Hepatocyte (in vitro differentiated cells): Measurements from ENCODE around the gene BIK. TPM values are rescaled to one million over a fixed set of nuclear protein-coding genes. Genes with fewer than 3 reads are reported as not detected.

Source experiments
- DNase-seq: peaks from one replicate; pipeline ENCODE4 v3.0.0-alpha.2; 2016; ENCODE audit warnings: low spot score
- H2AFZ ChIP-seq: fragments of 200-600 bp; sonication (generic); 2 replicates; pipeline ENCODE4 v1.6.0; 2016; ENCODE audit warnings: antibody characterized with exemption, mild to moderate bottlenecking
- H3K27ac ChIP-seq: fragments of 200-600 bp; sonication (generic); 2 replicates; pipeline ENCODE4 v1.5.1; 2016; ENCODE audit warnings: mild to moderate bottlenecking
- H3K27me3 ChIP-seq: fragments of 200-600 bp; sonication (generic); 2 replicates; pipeline ENCODE4 v1.6.1; 2016
- H3K36me3 ChIP-seq: fragments of 200-600 bp; sonication (generic); replicated peaks from 2 replicates; pipeline ENCODE4 v1.5.1; 2016; ENCODE audit warnings: low read depth; ENCODE audit not compliant: insufficient read depth
- H3K4me1 ChIP-seq: fragments of 200-600 bp; sonication (generic); 2 replicates; pipeline ENCODE4 v1.5.1; 2016; ENCODE audit warnings: mild to moderate bottlenecking, moderate library complexity; ENCODE audit not compliant: insufficient read depth
- H3K4me2 ChIP-seq: fragments of 200-600 bp; sonication (generic); 2 replicates; pipeline ENCODE4 v1.6.0; 2016
- H3K4me3 ChIP-seq: fragments of 200-600 bp; sonication (generic); 2 replicates; pipeline ENCODE4 v1.5.1; 2016; ENCODE audit warnings: mild to moderate bottlenecking
- H3K79me2 ChIP-seq: fragments of 200-600 bp; sonication (generic); 2 replicates; pipeline ENCODE4 v1.6.0; 2017; ENCODE audit warnings: mild to moderate bottlenecking
- H3K9me2 ChIP-seq: fragments of 200-600 bp; sonication (generic); replicated peaks from 2 replicates; pipeline ENCODE4 v1.6.0; 2017; ENCODE audit warnings: mild to moderate bottlenecking; ENCODE audit not compliant: insufficient read depth
- H3K9me3 ChIP-seq: fragments of 200-600 bp; sonication (generic); 2 replicates; pipeline ENCODE4 v1.5.1; 2016; ENCODE audit warnings: low read depth, mild to moderate bottlenecking
- H4K20me1 ChIP-seq: fragments of 200-600 bp; sonication (generic); 2 replicates; pipeline ENCODE4 v1.6.0; 2016; ENCODE audit warnings: mild to moderate bottlenecking; ENCODE audit not compliant: insufficient read depth, poor library complexity, severe bottlenecking
- CTCF ChIP-seq: fragments of 200-600 bp; sonication (generic); IDR thresholded peaks from 2 replicates; pipeline ENCODE4 v1.5.1; 2016; ENCODE audit warnings: antibody characterized with exemption, mild to moderate bottlenecking; ENCODE audit not compliant: poor library complexity
- EZH2 ChIP-seq: fragments of 200-600 bp; sonication (generic); IDR thresholded peaks from 2 replicates; pipeline ENCODE4 v1.6.1; 2016; ENCODE audit warnings: antibody characterized with exemption, mild to moderate bottlenecking, borderline replicate concordance
- EZH2phosphoT487 ChIP-seq: fragments of 200-600 bp; sonication (generic); IDR thresholded peaks from one replicate; pipeline ENCODE4 v1.6.1; 2018; ENCODE audit warnings: antibody characterized with exemption, mild to moderate bottlenecking, low read depth, moderate library complexity; ENCODE audit not compliant: unreplicated experiment, severe bottlenecking
- WGBS: methylation state at CpG from one replicate; pipeline ENCODE4 v1.1.6; 2016; ENCODE audit warnings: low lambda C conversion rate; ENCODE audit errors: missing lambda C conversion rate; 5-methylcytosine and 5-hydroxymethylcytosine counted together
- polyA plus RNA-seq: library from polyadenylated mRNA; unstranded; fragments of >200 nt; fragmentation: Nextera tagmentation; extraction: Ambion mirVana; gene quantifications from 2 replicates; pipeline ENCODE4 v1.2.1, GENCODE V29; 2016
- total RNA-seq: library from RNA; depleted of rRNA; stranded (reverse); fragments of >200 nt; gene quantifications from 2 replicates; pipeline ENCODE4 v1.2.3, GENCODE V29; 2014

Gene BIK
- total and polyA plus RNA-seq, 2 experiments from 2014 or later: 10.6 to 15.5 TPM

GRCh38 chr22:43127166-43127908 is 16.8 kb downstream of the BIK start:
- Histone ChIP-seq H3K4me1 (peaks cover 42% of the 10 kb centered on the region), H2AFZ (no peak overlapping the region), H3K36me3 (no peaks in the 10 kb centered on the region), H3K4me3 (no peak overlapping the region), H3K79me2 (no peaks in the 10 kb centered on the region), H4K20me1 (no peaks in the 10 kb centered on the region), H3K4me2 (peak overlapping the region; percentile 49), H3K9me3 (no peaks in the 10 kb centered on the region), H3K27ac (peak overlapping the region; percentile 94), H3K27me3 (no peaks in the 10 kb centered on the region), H3K9me2 (no peaks in the 10 kb centered on the region)
- 83% methylated on average over 17 of the region's 17 CpGs for WGBS
- DNase-seq: peak; percentile 75
- TF ChIP-seq CTCF: no peak
- no peak for TF ChIP-seq EZH2phosphoT487
- no peak for TF ChIP-seq EZH2

- H3K4me1 ChIP-seq: peaks cover 42% of the 10 kb centered on the region
- H3K9me3 ChIP-seq: no peaks in the 10 kb centered on the region
- no peak overlapping the region for H3K4me3 ChIP-seq
- H3K9me2 ChIP-seq: no peaks in the 10 kb centered on the region
- H3K27ac ChIP-seq: peak overlapping the region; percentile 94
- no peaks in the 10 kb centered on the region for H4K20me1 ChIP-seq
- DNase-seq: no peak
- H3K27me3 ChIP-seq: no peaks in the 10 kb centered on the region
- TF ChIP-seq CTCF: no peak
- TF ChIP-seq EZH2phosphoT487: no peak
- TF ChIP-seq EZH2: no peak
- no peaks in the 10 kb centered on the region for H3K79me2 ChIP-seq
- no peaks in the 10 kb centered on the region for H3K36me3 ChIP-seq
- 94% methylated on average over 13 of the region's 13 CpGs for WGBS
- H3K4me2 ChIP-seq: peak overlapping the region; percentile 20
- H2AFZ ChIP-seq: no peak overlapping the region
These were observed 17.6 kb downstream of the BIK start for GRCh38 chr22:43128116-43128515.

GRCh38 chr22:43128928-43129424 is 18.4 kb downstream of the BIK start:
- Histone ChIP-seq H3K9me2 (no peaks in the 10 kb centered on the region), H3K4me2 (peak overlapping the region; percentile 41), H3K9me3 (no peaks in the 10 kb centered on the region), H3K27me3 (no peaks in the 10 kb centered on the region), H3K36me3 (no peaks in the 10 kb centered on the region), H4K20me1 (no peaks in the 10 kb centered on the region), H3K4me1 (peaks cover 42% of the 10 kb centered on the region), H3K27ac (peak overlapping the region; percentile 94), H3K79me2 (no peaks in the 10 kb centered on the region), H2AFZ (no peak overlapping the region), H3K4me3 (no peak overlapping the region)
- TF ChIP-seq EZH2 (no peak), CTCF (no peak), EZH2phosphoT487 (no peak)
- 67% methylated on average over 20 of the region's 20 CpGs for whole genome bisulfite sequencing
- peak; percentile 76 for DNase-seq
